Measurements from ENCODE around the gene SPTBN2. TPM values are rescaled to one million over a fixed set of nuclear protein-coding genes. Genes with fewer than 3 reads are reported as not detected.

SPTBN2 gene
- total and polyA plus RNA-seq, 2 of the 4 experiments (the other 2 are of a cell fraction), result 0.18 to 0.41 TPM

DNA sequence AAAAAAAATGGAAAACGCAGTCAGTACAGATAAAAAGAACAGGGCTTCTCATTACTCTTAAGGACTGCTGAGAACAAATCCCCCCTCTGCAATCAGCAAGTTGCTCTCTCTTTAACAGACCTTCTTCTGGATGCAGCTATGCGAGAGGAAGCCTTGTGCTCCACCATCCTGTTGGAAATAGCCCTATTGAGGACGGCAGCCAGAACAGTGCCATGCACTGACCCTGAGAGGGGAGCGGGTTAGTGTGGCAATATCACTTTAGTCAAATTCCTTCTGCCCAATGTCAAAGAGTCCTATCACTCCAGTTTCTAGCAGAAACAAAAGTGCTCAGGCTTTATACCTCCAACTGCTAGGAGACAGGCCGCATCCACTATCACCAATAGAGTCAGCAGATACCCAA is 58.2 kb downstream of the SPTBN2 start:
- Histone ChIP-seq H4K5ac (ENCODE audit: low read depth, low read length) (0 out of 2 replicates have a peak overlapping the region, but pooled peaks have one; percentile 42), H3K79me1 (ENCODE audit: low read depth in 1 of 2, low read length in 2 of 2) (peaks cover 31 to 62% of the 10 kb centered on the region in 2 experiments), H3K14ac (replicated peaks; ENCODE audit: low read depth, low read length) (no peak overlapping the region), H3K9ac (ENCODE audit: low read depth, low read length) (no peak overlapping the region), H3K18ac (ENCODE audit: low read depth, low read length) (no peak overlapping the region), H3K56ac (ENCODE audit: extremely low read depth, insufficient read depth, low read length) (no peak overlapping the region), H3K9me3 (ENCODE audit: control insufficient read depth, insufficient read depth, low read length) (no peaks in the 10 kb centered on the region), H4K20me1 (ENCODE audit: insufficient read depth, low read length) (peaks cover 23% of the 10 kb centered on the region; the same call in 1 of the 2 replicates), H4K91ac (ENCODE audit: insufficient read depth, low read depth, low read length) (no peak overlapping the region), H2AFZ (replicated peaks; ENCODE audit: low read length, poor library complexity) (no peak overlapping the region), H3K9me1 (ENCODE audit: insufficient read depth, low read length) (peaks cover 6% of the 10 kb centered on the region; the same call in 1 of the 2 replicates), H4K8ac (ENCODE audit: low read depth in 2 of 2, low read length in 2 of 2) (no peak overlapping the region), H3K4me1 (ENCODE audit: control insufficient read depth, insufficient read depth, low read length) (no peaks in the 10 kb centered on the region), H3K4me2 (ENCODE audit: low read depth, low read length) (no peak overlapping the region), H2AK5ac (ENCODE audit: low read depth, low read length) (no peak overlapping the region), H2BK5ac (ENCODE audit: low read depth, low read length, poor library complexity, severe bottlenecking) (no peak overlapping the region), H2BK120ac (ENCODE audit: low read depth, low read length) (no peak overlapping the region), H3K27me3 (ENCODE audit: control insufficient read depth, insufficient read depth, low read length) (no peaks in the 10 kb centered on the region), H3K27ac (ENCODE audit: insufficient read depth, low read length) (no peak overlapping the region), H2BK20ac (ENCODE audit: low read depth, low read length) (no peak overlapping the region), H3K36me3 (ENCODE audit: control insufficient read depth, insufficient read depth, low read length) (peaks cover 19% of the 10 kb centered on the region), H3K4ac (ENCODE audit: low read depth, low read length) (no peak overlapping the region), H3K23ac (ENCODE audit: low read depth, low read length) (no peak overlapping the region), H2AK9ac (replicated peaks; ENCODE audit: low read depth, low read length, poor library complexity) (no peak overlapping the region), H2BK15ac (ENCODE audit: low read depth, low read length) (no peak overlapping the region), H3K4me3 (ENCODE audit: insufficient read depth, low read depth, low read length) (no peak overlapping the region)
- CTCF ChIA-PET, result interaction anchor here (0.6 to 0.7 kb wide), 2 partner anchors 75 to 170 kb away, joined by 3 to 6 read pairs; no protein-coding TSS in a partner anchor
- WGBS, 2 experiments (ENCODE audit: extremely low coverage in 2 of 2, insufficient read length in 1 of 2), result no CpG with 5 or more reads among the region's 5 CpGs
- no peak for ATAC-seq (ENCODE audit: low read depth)
- POLR2A ChIA-PET (ENCODE audit: unreplicated experiment), result no interaction called here
- TF ChIP-seq MAZ (IDR thresholded peaks at IDR 0.05; ENCODE audit: borderline replicate concordance, low read depth, low read length), result no peak
- TF ChIP-seq RAD21 (IDR thresholded peaks at IDR 0.05; ENCODE audit: low read length), result no peak
- TF ChIP-seq, protein P1, sequence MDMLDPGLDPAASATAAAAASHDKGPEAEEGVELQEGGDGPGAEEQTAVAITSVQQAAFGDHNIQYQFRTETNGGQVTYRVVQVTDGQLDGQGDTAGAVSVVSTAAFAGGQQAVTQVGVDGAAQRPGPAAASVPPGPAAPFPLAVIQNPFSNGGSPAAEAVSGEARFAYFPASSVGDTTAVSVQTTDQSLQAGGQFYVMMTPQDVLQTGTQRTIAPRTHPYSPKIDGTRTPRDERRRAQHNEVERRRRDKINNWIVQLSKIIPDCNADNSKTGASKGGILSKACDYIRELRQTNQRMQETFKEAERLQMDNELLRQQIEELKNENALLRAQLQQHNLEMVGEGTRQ (IDR thresholded peaks at IDR 0.05; ENCODE audit: low read depth, low read length), result no peak
- TF ChIP-seq FOS (IDR thresholded peaks at IDR 0.05; ENCODE audit: low read depth, low read length), result no peak
- TF ChIP-seq POLR2A (IDR thresholded peaks at IDR 0.05; ENCODE audit: low read depth, low read length), result no peak
- TF ChIP-seq CEBPB (IDR thresholded peaks at IDR 0.05; ENCODE audit: low read depth, low read length), result no peak
- in situ Hi-C loops (cut with MboI; ENCODE audit: low sequenced_read_pairs) (no loop called here), intact Hi-C loops (cut with micrococcal nuclease) (no loop called here), dilution Hi-C loops (cut with HindIII; ENCODE audit: low sequenced_read_pairs, unreplicated experiment) (no loop called here)
- DNase-seq, result no peak
- BruUV-seq (replicated peaks), result no TSS peak
